NCI-H1694 (cell line): ENCODE data around the gene METAP2.

Experiments
- DNase-seq: peaks from one replicate; lab custom pipeline; 2025; lab: John Stamatoyannopoulos, UW

The METAP2 gene

DNA sequence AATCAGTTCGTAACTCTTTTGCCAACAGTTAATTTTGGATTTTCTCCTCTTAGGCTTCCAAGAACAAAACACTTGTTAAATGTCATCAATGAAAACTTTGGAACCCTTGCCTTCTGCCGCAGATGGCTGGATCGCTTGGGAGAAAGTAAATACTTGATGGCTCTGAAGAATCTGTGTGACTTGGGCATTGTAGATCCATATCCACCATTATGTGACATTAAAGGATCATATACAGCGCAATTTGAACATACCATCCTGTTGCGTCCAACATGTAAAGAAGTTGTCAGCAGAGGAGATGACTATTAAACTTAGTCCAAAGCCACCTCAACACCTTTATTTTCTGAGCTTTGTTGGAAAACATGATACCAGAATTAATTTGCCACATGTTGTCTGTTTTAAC lies 39.6 kb downstream of the METAP2 start:
- no peak for DNase-seq

- no peak for DNase-seq
These were observed 41.2 kb downstream of the METAP2 start for GRCh38 chr12:95515197-95515596.

GRCh38 chr12:95516757-95517156 lies 42.8 kb downstream of the METAP2 start:
- DNase-seq, result no peak

GRCh38 chr12:95517246-95517645 lies 43.3 kb downstream of the METAP2 start:
- DNase-seq, result no peak

- no peak for DNase-seq
These were observed 45.0 kb downstream of the METAP2 start for GRCh38 chr12:95518944-95519343.

DNA sequence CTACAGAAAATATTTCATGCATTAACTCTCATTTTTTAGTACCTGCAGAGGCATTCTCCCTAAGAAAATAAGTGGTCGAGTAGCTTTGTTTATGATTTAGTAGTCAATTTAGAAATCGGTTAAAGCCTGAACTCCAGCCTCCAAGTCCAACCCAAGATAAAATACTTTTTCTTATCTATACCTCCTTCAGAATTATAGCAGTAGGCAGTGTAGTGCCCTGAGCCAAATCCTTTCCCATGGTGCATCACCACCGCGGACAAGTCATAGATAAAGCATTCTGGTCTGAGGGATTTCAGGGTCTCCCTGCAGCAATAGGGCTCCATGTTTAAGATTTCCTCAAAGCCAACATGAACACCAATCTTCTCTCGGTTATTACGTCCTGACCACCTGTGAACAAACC lies 46.9 kb downstream of the METAP2 start:
- no peak for DNase-seq

GRCh38 chr12:95522692-95523091 lies 48.7 kb downstream of the METAP2 start:
- no peak for DNase-seq

GRCh38 chr12:95528431-95528830 lies 54.5 kb downstream of the METAP2 start:
- DNase-seq, result no peak

- DNase-seq, result no peak
These were observed 55.8 kb downstream of the METAP2 start for GRCh38 chr12:95529693-95530225.

DNA sequence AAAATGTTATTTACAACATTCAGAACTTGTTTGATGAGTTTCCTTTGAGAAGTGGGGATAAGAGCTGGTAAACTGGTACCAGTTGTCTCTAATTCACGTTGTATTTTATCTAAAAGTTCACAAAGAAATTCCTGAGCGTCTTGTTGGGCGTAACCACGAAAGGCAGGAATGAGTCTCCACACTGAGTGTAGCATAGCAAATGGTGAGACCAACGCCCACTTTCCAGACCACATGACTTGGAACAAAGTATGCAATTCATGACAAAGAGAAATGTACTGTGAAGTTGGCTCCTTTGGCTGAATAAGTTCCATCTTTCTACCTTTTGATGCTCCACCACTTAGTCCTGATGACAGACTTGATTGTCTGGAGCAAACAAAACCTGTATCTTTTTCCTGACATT lies 58.9 kb downstream of the METAP2 start:
- no peak for DNase-seq

DNA sequence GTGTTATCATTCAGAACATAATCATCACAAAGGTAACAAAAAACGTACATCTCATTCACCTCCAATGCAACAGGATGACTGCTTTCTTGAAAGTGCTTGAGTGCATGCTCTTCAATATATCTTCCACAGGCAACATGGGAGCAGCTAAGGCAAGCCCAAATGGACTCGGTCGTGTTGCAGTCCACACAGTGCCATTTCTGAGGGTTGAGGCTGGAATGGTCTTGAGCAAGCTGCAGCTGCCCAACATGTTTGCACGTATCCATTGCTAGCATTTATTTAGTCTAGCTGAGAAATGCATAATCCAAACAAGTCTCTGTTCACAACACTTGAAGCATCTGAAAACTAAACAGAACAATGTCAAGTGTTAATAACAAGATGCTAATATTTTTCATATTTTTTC lies 60.0 kb downstream of the METAP2 start:
- DNase-seq, result no peak

- no peak for DNase-seq
These were observed 64.1 kb downstream of the METAP2 start for GRCh38 chr12:95538006-95538405.

DNA sequence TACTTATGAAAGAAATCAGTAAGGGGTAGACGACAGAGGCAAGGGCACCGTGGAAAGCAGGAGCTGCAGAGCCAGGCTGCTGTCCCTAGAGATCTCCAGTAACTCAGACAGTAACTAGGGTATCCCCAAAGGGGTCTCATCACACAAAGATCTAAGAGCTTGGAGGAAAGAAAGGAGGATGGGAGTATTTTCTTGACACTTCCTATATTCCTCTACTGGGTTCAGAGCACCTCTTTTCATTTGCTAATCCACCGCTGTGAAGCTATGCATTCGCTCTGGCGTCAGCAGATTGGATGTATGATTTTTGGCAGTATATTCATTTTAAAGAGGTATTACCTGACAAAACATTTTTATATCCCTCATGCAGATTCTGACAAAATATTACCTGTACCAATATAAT lies 64.7 kb downstream of the METAP2 start:
- DNase-seq, result no peak

- no peak for DNase-seq
These were observed 67.5 kb downstream of the METAP2 start for GRCh38 chr12:95541436-95541835.

GRCh38 chr12:95543305-95543704 lies 69.4 kb downstream of the METAP2 start:
- DNase-seq, result no peak

- no peak for DNase-seq
These were observed 70.8 kb downstream of the METAP2 start for GRCh38 chr12:95544756-95545155.

DNA sequence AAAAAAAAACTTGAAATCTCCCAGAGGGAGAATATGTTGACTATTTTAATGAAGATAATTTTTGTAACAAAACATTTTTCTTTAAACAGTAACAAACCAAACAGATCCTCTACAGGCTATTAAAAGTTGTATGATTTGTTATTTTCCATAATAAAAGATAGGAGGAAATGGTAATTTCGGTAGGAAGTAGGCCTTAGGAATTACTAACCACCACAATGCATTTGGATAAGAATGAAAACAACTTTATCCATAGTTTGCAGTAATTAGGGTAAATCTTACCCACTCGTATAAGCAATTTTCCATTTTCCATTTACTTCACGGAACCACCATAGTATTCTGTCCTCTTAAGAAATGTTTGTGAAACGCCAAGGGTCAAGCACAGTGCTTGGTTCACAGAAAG lies 71.4 kb downstream of the METAP2 start:
- no peak for DNase-seq

- DNase-seq, result no peak
These were observed 72.0 kb downstream of the METAP2 start for GRCh38 chr12:95545731-95546490.

GRCh38 chr12:95546491-95546813 lies 72.5 kb downstream of the METAP2 start:
- DNase-seq, result no peak

- DNase-seq, result no peak
These were observed 73.6 kb downstream of the METAP2 start for GRCh38 chr12:95547522-95548055.

DNA sequence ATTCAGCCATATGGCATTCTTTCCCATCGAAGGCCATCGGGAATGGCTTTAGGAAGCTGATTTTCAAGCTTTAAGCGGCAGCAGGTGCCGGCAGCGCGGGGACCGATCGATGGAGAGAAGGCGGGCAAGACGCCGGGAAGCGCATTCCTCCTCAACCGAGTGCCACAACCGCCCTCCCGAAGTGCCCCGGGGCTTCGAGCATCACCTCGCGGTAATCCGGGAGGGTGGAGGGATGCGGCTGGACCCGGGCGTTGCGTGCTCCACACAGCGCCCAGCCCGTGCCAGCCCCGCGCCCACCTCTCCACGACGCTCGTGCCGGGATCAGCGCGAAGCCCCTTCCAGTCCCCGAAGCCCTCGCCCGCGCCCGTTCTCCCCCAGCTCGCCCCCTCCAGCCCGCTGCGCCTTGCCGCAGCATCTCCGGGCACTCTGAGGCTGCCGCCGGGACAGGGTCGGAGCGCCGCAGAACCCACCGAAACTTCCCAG lies 74.1 kb downstream of the METAP2 start:
- DNase-seq, result no peak

DNA sequence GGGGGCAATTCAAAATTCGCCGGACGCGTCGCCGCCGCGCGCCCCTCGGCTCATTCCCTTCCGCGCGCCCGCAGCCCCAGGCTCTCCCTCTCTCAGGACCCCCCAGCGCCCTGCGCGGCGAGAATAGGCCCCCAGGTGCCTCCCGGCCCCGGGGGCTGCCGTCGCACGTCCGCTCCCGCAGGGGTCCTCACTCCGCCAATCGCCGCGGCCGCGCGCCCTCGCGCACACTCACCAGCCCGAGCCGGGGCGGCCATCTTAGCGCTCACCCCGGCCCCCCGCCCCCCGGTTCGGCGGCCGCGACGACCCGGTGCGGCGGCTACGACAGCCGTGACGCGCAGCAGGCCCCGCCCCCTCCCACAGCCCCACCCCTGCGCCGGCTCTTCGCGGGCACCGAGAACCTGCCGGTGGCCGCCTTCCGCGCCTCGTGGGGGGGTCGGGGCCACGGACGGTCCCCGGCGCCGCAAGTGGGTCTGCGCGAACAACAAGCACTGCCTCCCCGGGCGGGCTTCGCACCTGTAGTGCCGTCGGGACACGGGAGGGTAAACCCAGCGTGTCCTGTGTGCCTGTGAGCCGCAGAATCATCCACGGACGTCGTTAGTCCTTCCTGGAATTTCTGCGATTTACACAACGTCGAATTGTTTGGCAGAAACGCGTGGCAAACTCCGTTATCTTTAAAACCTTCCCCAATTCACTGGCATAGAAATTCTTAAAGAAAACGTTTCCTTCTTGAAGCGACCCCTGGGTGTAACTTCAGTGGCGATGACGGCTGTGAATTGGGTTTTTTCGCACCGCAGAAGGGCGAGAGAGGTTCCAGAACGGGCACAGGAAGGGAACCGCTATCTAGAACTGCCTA lies 74.8 kb downstream of the METAP2 start:
- no peak for DNase-seq
